Activated CD4-positive, CD25-positive, alpha-beta regulatory T cell treated with anti-CD3 and anti-CD28 coated beads, Interleukin-2, amount 50 U/mL, for 16 hours (primary cell): ENCODE measurements around the gene MOBP.
A peak's percentile ranks its signal among the peaks of the same experiment; 100 is the strongest.
"Not testable (repeated sequence)": the region's sequence is repeated elsewhere in the genome, so short reads cannot be mapped to it uniquely, and the experiment has no call there.

Experiments used
- DNase-seq: peaks from one replicate; pipeline ENCODE4 v3.0.0-alpha.2; 2020; ENCODE audit warnings: low read depth, low spot score

Gene MOBP

GRCh38 chr3:39467394-39468107 is at the start of gene MOBP:
Gene MOBP, plus strand, starts transcription at chr3:39467680. Its CDS starts 34,390 bp downstream, at chr3:39502070.
- no peak for DNase-seq

- not testable (repeated sequence) for DNase-seq
These were observed 48.8 kb upstream of the MOBP start for GRCh38 chr3:39418556-39419225.

GRCh38 chr3:39419742-39420315 is 47.7 kb upstream of the MOBP start:
- DNase-seq = no peak

- DNase-seq = no peak
These were observed 46.9 kb upstream of the MOBP start for GRCh38 chr3:39420543-39420942.

- DNase-seq = no peak
These were observed 44.0 kb upstream of the MOBP start for GRCh38 chr3:39423436-39423970.

GRCh38 chr3:39426312-39426711 is 41.2 kb upstream of the MOBP start:
- no peak for DNase-seq

GRCh38 chr3:39427506-39427905 is 40.0 kb upstream of the MOBP start:
- DNase-seq = no peak

- no peak for DNase-seq
These were observed 38.7 kb upstream of the MOBP start for GRCh38 chr3:39428745-39429201.

GRCh38 chr3:39429466-39429865 is 38.0 kb upstream of the MOBP start:
- DNase-seq = no peak

GRCh38 chr3:39432342-39432741 is 35.1 kb upstream of the MOBP start:
- no peak for DNase-seq

GRCh38 chr3:39433642-39434041 is 33.8 kb upstream of the MOBP start:
- no peak for DNase-seq

GRCh38 chr3:39434574-39434973 is 32.9 kb upstream of the MOBP start:
- DNase-seq = no peak

- no peak for DNase-seq
These were observed 32.3 kb upstream of the MOBP start for GRCh38 chr3:39435006-39435748.

GRCh38 chr3:39438880-39439279 is 28.6 kb upstream of the MOBP start:
- no peak for DNase-seq

GRCh38 chr3:39440316-39440715 is 27.2 kb upstream of the MOBP start:
- no peak for DNase-seq

GRCh38 chr3:39443530-39443929 is 23.9 kb upstream of the MOBP start:
- no peak for DNase-seq

GRCh38 chr3:39445927-39446326 is 21.6 kb upstream of the MOBP start:
- DNase-seq = no peak

- DNase-seq = no peak
These were observed 21.0 kb upstream of the MOBP start for GRCh38 chr3:39446444-39446843.

GRCh38 chr3:39447637-39448483 is 19.6 kb upstream of the MOBP start:
- DNase-seq = peak; percentile 48

- DNase-seq = no peak
These were observed 18.8 kb upstream of the MOBP start for GRCh38 chr3:39448506-39449233.
